ENCODE results near the gene ATP9B. TPM values are rescaled to one million over a fixed set of nuclear protein-coding genes. Genes with fewer than 3 reads are reported as not detected.

Gene ATP9B
- total RNA-seq, 1 donor from 2014 or later, result 22.7 TPM

- TF ChIP-seq, protein P1, sequence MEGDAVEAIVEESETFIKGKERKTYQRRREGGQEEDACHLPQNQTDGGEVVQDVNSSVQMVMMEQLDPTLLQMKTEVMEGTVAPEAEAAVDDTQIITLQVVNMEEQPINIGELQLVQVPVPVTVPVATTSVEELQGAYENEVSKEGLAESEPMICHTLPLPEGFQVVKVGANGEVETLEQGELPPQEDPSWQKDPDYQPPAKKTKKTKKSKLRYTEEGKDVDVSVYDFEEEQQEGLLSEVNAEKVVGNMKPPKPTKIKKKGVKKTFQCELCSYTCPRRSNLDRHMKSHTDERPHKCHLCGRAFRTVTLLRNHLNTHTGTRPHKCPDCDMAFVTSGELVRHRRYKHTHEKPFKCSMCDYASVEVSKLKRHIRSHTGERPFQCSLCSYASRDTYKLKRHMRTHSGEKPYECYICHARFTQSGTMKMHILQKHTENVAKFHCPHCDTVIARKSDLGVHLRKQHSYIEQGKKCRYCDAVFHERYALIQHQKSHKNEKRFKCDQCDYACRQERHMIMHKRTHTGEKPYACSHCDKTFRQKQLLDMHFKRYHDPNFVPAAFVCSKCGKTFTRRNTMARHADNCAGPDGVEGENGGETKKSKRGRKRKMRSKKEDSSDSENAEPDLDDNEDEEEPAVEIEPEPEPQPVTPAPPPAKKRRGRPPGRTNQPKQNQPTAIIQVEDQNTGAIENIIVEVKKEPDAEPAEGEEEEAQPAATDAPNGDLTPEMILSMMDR (conservative IDR thresholded peaks at IDR 0.05; ENCODE audit: low read depth, low read length), result no peak
- DNase-seq (ENCODE audit: low read depth), result no peak
- H3K4me3 ChIP-seq (ENCODE audit: low read depth, low read length), result no peak overlapping the region
These were observed 316.1 kb downstream of the ATP9B start for GRCh38 chr18:79385326-79385707.

DNA sequence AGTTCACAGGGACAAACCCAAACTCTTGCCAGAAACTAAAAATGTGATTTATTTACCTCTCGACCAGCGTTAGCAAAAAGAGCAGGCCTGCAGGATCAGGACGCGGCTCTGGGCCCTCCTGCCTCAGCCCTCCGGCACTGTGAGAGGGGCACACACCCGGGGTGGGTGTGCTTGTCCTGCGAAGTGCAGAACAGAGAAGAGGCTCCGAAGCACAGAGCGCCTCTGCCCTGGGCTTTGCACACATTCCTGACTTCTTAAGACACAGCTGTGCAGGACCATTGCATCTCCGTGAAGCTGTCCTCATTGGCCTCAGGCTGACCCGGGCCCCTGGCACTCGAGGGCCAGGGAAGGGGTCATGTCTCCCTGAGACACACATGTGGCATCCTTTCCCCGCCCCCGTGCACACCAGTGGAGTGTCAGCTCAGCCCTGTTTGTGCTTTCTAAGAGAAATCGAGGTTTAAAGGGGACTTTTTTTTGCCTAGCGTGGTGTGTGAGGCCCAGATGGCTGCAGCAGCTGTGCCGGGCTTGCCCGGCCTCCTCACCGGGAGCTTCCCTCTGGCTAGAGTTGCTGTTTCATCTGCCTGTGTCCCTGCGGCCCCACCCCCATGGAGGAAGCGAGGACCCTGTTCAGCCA, 316.6 kb downstream of the ATP9B start:
- no peak for DNase-seq (ENCODE audit: low read depth)
- TF ChIP-seq, protein P1 (conservative IDR thresholded peaks at IDR 0.05; ENCODE audit: low read depth, low read length), result no peak
- no peak overlapping the region for H3K4me3 ChIP-seq (ENCODE audit: low read depth, low read length)

- TF ChIP-seq, protein P1 (conservative IDR thresholded peaks at IDR 0.05; ENCODE audit: low read depth, low read length), result no peak
- DNase-seq (ENCODE audit: low read depth), result no peak
- H3K4me3 ChIP-seq (ENCODE audit: low read depth, low read length), result no peak overlapping the region
These were observed 317.4 kb downstream of the ATP9B start for GRCh38 chr18:79386547-79386946.

GRCh38 chr18:79387214-79387613, 318.0 kb downstream of the ATP9B start:
- TF ChIP-seq, protein P1 (conservative IDR thresholded peaks at IDR 0.05; ENCODE audit: low read depth, low read length), result no peak
- DNase-seq (ENCODE audit: low read depth), result no peak
- H3K4me3 ChIP-seq (ENCODE audit: low read depth, low read length), result no peak overlapping the region

- DNase-seq (ENCODE audit: low read depth), result no peak
- TF ChIP-seq, protein P1 (conservative IDR thresholded peaks at IDR 0.05; ENCODE audit: low read depth, low read length), result no peak
These were observed 318.4 kb downstream of the ATP9B start for GRCh38 chr18:79387615-79388014.

GRCh38 chr18:79388043-79388442, 318.8 kb downstream of the ATP9B start:
- no peak for DNase-seq (ENCODE audit: low read depth)
- TF ChIP-seq, protein P1 (conservative IDR thresholded peaks at IDR 0.05; ENCODE audit: low read depth, low read length), result no peak

More at GRCh38 chr18:79387615-79388014, 318.4 kb downstream of the ATP9B start:
- H3K4me3 ChIP-seq (ENCODE audit: low read depth, low read length), result no peak overlapping the region

GRCh38 chr18:79389689-79390088, 320.5 kb downstream of the ATP9B start:
- TF ChIP-seq, protein P1 (conservative IDR thresholded peaks at IDR 0.05; ENCODE audit: low read depth, low read length), result no peak
- DNase-seq (ENCODE audit: low read depth), result no peak

More at GRCh38 chr18:79388043-79388442, 318.8 kb downstream of the ATP9B start:
- no peak overlapping the region for H3K4me3 ChIP-seq (ENCODE audit: low read depth, low read length)

More at GRCh38 chr18:79389689-79390088, 320.5 kb downstream of the ATP9B start:
- H3K4me3 ChIP-seq (ENCODE audit: low read depth, low read length), result no peak overlapping the region
